Peyer's patch (tissue), 4 donors: ENCODE data around the gene TRIP4.

ENCODE experiments used
- CTCF ChIP-seq, 6 experiments: fragments of 450-650 bp in 4 of 6; fragments of 200-600 bp in 2 of 6; sonication (generic) in 1 of 6; IDR thresholded peaks; one replicate each; pipeline ENCODE4 v1.5.1; 2017 to 2019; ENCODE audit warnings: antibody characterized with exemption in 6 of 6, mild to moderate bottlenecking in 3 of 6, moderate library complexity in 1 of 6
- POLR2A ChIP-seq, 2 donors: fragments of 450-650 bp; IDR thresholded peaks; one replicate each; pipeline ENCODE4 v1.5.1; 2017; ENCODE audit warnings: antibody characterized with exemption in 2 of 2, mild to moderate bottlenecking in 2 of 2, moderate library complexity in 2 of 2

- TF ChIP-seq CTCF (IDR thresholded peaks at IDR 0.05) (no peak), POLR2A (IDR thresholded peaks at IDR 0.05) (no peak)
These were observed 32.2 kb upstream of the TRIP4 start for GRCh38 chr15:64355348-64355943.
